ENCODE results near the gene ATR.
A peak's percentile ranks its signal among the peaks of the same experiment; 100 is the strongest.

DNA sequence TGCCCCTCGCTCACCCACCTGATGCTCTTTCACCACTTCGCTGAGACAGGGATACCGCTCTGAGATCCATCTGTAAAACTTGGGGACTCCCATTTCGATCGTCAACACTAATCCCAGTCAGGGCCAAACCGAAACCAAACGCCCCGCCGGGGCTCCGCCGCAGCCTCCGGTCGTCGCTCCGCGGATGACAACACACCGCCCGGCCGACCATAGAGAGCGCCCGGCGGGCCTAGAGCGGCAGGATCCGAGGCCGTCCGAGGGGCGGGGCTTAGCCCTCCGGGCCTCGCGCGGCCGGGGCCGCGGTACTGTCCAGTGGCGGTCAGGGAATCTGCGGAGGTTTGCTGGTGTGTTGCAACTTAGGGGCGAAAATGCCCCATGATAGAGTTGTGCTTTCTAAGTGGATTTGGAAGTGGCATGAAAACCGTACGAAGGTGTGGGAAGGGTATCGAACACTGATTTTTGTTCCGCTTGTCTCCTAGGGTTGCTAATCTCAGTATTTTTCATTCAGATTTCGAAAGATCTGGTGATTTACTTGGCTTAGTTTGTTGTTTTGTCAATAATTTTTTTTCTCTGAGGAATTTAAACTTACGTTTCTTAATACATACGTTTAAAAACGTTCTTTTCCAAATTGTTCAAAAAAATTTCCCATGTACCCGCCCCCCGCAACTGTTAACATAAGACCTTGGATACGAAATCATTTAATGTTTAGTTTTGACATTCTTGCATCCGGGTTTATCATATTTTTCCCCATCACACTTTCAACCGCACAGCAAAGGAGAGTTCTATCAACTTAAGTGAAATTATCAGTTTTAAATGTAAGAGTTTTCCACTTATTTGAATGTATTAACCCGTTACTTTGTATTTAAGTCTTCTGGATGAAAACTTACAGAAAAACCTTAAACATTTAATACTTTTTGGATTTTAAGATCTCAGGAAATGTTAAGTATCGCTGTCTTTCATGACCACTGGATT is 130.4 kb downstream of the ATR start, which contains the start of gene XRN1:
- TF ChIP-seq, protein P1, sequence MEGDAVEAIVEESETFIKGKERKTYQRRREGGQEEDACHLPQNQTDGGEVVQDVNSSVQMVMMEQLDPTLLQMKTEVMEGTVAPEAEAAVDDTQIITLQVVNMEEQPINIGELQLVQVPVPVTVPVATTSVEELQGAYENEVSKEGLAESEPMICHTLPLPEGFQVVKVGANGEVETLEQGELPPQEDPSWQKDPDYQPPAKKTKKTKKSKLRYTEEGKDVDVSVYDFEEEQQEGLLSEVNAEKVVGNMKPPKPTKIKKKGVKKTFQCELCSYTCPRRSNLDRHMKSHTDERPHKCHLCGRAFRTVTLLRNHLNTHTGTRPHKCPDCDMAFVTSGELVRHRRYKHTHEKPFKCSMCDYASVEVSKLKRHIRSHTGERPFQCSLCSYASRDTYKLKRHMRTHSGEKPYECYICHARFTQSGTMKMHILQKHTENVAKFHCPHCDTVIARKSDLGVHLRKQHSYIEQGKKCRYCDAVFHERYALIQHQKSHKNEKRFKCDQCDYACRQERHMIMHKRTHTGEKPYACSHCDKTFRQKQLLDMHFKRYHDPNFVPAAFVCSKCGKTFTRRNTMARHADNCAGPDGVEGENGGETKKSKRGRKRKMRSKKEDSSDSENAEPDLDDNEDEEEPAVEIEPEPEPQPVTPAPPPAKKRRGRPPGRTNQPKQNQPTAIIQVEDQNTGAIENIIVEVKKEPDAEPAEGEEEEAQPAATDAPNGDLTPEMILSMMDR (IDR thresholded peaks at IDR 0.05): no peak
- peak; percentile 21 for TF ChIP-seq POLR2A (IDR thresholded peaks at IDR 0.05)

All from testis (tissue), 2 donors.